ENCODE measurements around the gene HCN3.

Gene HCN3

DNA sequence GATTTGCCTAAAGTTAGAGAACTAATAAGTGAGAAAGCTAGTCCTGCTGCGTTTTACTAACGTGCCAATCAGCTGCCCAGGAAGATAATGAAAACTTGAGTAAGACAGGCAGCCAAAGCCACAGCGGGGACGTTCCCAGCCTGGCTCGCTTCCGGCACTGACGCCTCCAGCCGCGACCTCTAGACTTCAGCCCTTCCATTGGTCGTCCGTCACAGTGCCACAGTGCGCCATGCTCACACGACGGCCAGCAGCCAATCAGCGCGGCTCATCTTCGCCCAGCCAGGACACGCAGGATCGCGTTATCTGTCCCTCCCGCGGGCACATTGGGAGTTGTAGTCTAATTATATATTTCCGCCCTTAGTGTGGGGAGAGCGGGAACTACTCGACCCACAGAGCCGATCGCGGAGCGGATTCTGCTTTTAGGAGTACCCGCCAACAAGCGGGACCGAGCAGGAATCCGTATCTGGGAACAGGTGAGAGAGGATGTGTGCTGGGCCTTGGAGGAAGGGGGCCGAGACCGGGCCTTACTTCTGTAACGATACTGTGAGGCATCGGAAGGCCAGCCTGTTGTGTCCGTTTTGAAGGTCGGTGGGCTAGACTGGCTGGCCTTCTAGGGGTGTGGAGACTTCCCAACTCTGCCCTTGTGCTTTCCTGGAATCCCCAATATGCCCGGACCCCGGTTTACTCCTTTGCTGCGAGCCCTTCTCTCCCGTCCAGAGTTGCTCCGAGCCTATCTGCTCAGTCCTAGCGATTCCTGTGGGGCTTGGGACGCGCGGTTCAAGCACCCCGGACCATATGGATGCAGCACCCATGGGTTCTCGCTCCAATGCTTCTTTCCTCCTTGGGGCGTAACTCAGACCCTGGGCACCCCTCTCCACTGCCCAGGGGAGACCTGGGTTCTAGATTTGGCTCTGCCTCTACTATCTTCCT, 31.5 kb downstream of the HCN3 start, which contains the start of gene FDPS:
FDPS (plus strand) TSS at position 374 of the 930 bp plus-strand sequence. CDS start 924 bp downstream, outside the sequence.
- in situ Hi-C loops (cut with HindIII; ENCODE audit: low sequenced_read_pairs) = no loop called here

DNA sequence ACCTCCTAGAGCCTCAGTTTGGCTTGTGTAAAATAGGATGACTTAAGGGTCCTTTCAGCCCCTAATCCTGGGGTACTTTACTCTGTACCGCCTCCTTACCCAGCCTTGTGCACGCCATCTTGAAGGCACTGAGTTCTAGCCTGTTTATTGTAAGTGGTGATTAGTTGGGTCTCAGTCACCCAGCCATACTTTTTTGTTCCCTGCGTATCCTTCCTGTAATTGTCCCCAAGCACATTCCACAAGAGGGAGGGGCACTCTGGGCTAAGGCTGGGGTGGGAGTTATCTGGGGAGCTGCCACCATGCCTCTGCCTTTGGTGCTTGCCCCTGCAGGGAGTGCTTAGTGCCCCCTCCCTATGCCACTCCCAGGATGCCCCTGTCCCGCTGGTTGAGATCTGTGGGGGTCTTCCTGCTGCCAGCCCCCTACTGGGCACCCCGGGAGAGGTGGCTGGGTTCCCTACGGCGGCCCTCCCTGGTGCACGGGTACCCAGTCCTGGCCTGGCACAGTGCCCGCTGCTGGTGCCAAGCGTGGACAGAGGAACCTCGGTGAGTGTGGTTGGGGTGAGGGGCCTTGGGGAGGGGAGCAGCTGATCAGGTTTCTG, 32.3 kb downstream of the HCN3 start:
- in situ Hi-C loops (cut with HindIII; ENCODE audit: low sequenced_read_pairs) = no loop called here

DNA sequence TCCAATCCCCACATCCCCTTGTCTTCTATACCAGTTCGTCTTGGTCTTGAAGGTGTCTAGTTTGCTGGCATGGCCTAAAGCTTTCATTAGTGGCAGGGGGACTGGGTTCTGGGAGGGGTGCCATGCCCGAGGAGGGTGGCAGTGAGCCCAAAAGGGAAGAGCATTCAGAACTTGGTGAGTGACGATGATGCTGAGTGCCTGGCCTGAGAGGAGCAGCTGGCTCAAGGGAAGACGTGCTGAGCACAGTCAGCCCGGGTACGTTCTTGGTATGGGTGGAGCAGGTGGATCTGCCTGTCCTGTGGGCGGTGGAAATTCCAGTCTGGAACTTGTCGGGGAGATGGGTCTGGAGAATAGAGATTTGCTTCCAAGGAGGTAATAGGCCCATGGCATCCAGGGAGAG, 36.0 kb downstream of the HCN3 start:
- in situ Hi-C loops (cut with HindIII; ENCODE audit: low sequenced_read_pairs) = no loop called here

DNA sequence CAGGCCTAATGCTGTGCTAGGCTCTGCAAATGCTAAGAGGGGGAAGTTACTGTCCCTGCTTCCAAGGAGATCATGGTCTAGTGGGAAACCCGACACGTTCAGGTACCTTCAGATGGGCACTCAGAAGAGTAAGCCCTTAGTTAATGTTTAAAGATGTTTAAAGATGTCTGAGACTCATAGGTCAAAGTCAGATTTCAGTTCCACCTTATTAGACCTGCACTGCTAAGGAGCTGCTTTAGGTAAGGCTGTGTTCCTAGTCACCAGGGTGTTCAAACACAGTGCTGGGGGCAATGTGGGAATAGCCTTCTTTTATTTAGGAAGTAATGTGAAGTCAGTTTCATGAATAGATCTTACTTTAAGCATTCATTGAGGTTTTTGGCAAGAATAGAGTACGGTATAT, 39.7 kb downstream of the HCN3 start:
- in situ Hi-C loops (cut with HindIII; ENCODE audit: low sequenced_read_pairs) = no loop called here

DNA sequence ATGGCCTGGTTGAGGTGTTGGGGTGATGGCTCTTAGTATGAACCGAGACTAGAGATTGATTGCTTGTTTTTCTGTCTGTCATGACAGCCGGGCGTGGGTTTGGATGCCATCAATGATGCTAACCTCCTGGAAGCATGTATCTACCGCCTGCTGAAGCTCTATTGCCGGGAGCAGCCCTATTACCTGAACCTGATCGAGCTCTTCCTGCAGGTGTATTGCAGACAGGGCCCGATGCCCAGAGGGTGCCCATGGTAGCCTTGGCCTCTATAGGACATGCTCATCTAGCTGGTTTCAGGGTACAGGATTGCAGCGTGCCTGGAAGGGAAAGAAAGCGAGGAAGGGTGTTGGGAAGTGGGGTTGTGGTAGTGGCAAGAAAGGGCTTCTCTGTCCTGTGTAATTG, 40.8 kb downstream of the HCN3 start:
- in situ Hi-C loops (cut with HindIII; ENCODE audit: low sequenced_read_pairs) = no loop called here

DNA sequence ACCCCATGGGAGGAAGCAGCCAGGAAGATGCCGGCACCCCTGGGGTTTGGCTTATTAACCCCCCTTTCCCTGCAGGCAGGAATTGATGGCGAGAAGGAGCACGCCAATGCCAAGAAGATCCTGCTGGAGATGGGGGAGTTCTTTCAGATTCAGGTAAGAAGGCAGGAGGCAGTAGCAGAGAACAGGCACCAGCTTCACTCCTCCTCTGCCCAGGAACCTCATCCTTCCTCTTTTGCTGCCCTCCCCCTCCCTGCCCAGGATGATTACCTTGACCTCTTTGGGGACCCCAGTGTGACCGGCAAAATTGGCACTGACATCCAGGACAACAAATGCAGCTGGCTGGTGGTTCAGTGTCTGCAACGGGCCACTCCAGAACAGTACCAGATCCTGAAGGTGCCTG, 42.3 kb downstream of the HCN3 start:
- in situ Hi-C loops (cut with HindIII; ENCODE audit: low sequenced_read_pairs) = no loop called here

DNA sequence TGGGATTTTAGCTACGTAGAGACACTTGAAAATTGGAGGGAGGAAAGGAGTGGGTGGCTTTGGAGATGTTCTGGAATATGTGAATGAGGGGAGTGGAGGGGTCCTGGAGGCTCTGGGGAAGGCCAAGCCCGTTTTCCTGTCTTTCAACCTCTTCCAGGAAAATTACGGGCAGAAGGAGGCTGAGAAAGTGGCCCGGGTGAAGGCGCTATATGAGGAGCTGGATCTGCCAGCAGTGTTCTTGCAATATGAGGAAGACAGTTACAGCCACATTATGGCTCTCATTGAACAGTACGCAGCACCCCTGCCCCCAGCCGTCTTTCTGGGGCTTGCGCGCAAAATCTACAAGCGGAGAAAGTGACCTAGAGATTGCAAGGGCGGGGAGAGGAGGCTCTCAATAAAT, 43.0 kb downstream of the HCN3 start:
- in situ Hi-C loops (cut with HindIII; ENCODE audit: low sequenced_read_pairs) = no loop called here

DNA sequence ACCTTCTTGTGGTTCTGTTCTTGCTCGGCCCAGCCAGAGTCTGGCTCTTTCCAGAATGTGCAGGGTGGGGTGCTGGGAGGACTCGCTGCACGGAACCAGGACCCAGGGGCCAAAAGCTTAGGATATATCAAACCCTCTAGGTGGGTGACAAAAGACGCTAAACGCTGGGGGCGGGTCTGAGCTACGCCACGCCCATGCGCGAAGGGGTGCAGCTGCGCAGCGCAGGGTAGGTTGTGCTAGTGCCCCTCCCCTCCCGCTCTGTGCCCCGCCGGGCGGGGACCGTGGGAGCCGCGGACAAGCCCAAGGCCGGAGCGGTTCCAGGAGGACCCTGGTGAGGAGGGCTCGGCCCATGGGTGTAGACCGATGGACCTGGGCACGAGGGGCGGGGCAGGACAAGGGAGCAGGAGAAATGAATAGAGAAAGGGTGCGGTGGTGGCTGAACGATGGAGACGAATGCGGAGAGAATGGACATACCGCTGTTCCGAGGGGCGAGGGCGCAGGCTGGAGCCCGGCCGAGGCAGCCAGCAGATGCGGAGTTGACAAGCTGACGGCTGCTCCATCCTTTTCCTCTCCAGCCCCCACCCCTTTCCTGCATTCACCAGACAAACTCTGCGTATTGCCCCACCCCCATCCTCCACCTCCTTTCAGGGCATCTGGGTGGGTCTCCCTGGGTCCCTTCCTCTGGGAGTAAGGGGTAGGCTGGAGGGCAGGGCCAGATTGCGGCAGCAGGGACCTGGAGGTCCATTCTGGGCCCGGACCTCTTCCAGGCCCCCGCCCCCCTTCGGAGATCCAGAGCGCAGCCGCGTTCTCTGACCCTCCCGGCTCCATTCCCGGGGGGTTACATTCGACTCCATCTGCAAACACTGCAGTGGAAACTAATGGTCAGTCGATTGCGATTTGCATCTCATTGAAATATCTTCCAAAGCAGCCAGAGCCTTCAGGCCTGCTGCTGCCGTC, 43.7 kb downstream of the HCN3 start, which contains the start of gene RUSC1:
RUSC1 (plus strand) TSS at position 234 of the 957 bp plus-strand sequence. CDS start 880 bp downstream, outside the sequence.
- in situ Hi-C loops (cut with HindIII; ENCODE audit: low sequenced_read_pairs) = no loop called here

DNA sequence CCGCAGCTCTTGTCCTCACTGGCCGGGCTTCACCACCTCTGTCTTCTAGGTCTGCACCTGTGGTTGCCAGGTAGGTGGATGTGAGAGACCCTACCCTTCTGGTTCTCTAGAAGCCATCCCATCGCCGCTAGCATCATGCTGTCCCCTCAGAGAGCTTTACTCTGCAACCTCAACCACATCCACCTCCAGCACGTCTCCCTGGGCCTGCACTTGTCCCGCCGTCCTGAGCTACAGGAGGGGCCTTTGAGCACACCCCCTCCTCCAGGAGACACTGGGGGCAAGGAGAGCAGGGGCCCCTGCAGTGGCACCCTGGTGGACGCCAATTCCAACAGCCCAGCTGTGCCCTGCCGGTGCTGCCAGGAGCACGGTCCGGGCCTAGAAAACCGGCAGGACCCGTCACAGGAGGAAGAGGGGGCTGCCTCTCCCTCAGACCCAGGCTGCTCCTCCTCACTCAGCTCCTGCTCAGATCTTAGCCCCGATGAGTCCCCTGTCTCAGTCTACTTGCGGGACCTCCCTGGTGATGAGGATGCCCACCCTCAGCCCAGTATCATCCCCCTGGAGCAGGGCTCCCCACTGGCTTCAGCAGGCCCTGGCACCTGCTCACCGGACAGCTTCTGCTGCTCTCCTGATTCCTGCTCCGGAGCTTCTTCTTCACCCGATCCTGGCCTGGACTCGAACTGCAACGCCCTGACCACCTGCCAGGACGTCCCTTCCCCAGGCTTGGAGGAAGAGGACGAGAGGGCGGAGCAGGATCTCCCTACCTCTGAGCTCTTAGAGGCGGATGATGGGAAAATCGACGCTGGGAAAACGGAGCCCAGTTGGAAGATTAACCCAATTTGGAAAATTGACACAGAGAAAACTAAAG, 44.6 kb downstream of the HCN3 start:
- in situ Hi-C loops (cut with HindIII; ENCODE audit: low sequenced_read_pairs) = no loop called here

DNA sequence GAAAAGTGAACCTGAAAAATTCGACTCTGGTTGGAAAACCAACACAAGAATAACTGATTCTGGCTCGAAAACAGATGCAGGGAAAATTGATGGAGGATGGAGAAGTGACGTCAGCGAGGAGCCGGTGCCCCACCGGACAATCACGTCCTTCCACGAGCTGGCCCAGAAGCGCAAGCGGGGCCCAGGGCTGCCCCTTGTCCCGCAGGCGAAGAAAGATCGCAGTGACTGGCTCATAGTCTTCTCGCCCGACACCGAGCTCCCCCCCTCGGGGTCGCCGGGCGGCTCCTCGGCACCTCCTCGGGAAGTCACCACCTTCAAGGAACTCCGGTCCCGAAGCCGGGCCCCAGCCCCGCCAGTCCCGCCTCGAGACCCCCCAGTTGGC, 45.3 kb downstream of the HCN3 start:
- in situ Hi-C loops (cut with HindIII; ENCODE audit: low sequenced_read_pairs) = no loop called here

DNA sequence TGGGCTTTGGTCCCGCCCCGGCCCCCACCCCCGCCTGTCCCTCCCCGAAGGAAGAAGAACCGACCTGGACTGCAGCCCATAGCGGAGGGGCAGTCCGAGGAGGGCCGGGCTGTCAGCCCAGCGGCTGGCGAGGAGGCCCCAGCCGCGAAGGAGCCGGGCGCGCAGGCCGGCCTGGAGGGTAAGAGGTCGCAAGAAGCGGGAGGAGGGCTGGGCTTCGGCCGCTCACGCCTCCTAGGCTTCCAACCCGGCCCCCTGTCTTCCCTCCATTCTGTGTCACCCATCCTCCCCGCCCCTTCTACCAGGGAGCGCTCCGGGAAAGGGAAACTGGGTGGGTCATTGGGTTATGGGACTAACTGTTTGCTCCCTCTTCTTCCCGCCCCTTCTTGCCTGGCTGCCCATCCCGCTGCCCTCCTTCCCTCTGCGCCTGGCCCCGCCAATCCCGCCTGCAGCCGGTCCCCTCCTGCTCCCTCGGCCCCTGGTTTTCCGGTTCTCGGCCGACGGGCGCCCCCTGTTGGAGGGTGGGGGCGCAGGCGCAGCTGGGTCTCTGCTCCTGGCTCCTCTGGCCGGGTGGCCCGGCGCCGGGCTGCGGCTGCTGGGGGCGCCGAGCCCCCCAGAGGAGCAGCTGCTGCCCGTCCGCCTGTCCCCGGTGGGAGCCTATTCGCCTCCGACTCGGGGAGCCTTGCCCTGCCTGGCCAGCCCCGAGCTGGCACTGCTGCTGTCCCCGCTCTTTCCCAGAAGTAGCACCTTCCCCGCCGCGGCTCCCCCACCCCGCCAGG, 45.9 kb downstream of the HCN3 start:
- in situ Hi-C loops (cut with HindIII; ENCODE audit: low sequenced_read_pairs) = no loop called here

DNA sequence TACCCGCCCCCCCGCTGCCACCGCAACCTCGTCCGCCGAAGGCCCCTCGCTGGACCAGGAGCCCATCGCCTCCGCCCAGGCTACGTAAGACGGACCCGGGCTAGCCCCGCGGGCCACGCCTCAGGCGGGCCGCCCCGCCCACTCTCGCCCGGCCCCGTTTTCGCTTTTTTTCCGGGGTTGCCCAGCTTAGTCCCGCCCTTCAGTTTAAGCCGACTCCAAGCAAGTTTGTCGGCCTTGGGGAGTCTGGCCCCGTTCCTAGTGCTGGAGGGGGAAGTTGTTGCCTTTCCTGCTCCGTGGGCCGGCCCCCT, 46.4 kb downstream of the HCN3 start:
- in situ Hi-C loops (cut with HindIII; ENCODE audit: low sequenced_read_pairs) = no loop called here

DNA sequence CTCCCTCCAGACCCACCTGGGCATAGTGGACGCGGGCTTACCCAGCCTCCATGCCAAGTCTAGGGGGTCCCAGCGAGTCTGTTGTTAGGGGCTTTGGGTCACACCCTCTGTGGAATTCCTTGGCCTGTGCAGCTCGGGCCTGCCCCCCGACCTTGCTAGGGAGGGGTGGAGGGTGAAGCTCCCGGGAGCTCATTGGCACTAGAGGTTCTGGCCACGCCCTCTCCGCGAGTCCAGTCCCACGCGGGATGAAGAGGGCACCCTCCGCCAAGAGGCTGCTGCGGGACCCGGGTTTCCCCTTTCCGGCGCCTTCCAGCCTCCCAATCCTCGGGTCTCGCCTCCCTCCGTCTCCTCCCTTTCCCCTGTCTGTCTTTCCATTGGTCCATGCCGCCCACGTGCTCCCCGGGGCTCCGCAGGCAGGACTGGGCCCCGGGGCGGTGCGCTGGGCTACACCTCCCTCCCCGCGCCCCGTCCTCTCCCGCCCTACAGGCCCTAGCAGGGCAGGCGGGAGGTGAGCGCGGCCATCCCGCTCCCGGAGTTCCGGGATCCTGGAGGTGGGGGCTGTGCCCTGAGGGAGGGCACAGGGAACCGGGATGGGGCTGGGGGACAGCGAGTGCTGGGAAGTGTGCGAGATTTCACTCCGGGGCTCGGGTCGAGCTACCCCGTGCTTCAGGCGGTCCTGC, 46.9 kb downstream of the HCN3 start:
- in situ Hi-C loops (cut with HindIII; ENCODE audit: low sequenced_read_pairs) = no loop called here

DNA sequence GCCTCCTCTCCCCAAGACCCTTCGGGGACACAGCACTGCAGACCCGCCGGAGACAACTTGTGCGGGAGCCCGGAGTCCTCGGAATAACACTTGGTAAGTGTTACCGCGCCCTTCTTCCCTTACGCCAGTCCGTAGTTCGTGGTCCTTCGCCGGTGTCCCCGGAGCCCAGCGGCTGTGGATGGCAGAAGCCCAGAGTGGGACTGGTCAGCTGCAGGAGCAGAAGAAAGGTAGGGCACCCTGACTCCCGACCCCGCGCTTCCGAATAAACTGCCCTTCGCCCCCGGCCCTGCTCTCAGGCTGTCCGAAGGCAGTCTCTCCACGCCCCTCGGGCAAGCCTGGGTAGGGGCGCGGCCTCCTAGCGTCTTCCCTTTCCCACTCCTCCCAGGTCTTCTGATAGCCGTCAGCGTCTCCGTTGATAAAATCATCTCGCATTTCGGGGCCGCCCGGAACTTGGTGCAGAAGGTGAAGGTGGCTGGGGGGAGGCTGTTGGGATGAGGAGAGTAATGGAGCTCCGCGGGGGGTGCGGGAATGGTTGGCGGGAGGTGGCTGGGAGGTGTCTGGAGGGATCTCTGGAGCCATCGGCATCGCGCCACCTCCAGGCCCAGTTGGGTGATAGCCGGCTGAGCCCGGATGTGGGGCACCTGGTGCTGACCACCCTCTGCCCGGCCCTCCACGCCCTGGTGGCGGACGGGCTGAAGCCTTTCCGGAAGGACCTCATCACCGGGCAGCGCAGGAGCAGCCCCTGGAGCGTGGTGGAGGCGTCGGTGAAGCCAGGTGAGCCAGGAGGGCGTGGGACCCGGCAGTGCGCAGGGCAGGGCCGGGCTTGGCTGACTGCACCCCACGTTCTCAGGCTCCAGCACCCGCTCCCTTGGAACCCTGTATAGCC, 47.7 kb downstream of the HCN3 start:
- in situ Hi-C loops (cut with HindIII; ENCODE audit: low sequenced_read_pairs) = no loop called here

DNA sequence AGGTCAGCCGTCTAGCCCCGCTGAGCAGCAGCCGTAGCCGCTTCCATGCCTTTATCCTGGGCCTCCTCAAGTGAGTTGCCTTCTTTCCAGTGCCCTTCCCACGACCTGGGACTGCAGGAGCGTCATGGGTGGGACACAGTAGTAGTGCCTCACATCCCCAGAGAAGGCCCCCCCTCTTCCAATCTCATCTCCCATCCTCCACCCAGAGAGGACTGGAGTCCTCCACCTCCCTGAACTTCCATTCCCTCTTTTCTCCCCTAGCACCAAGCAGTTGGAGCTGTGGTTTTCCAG, 48.3 kb downstream of the HCN3 start:
- in situ Hi-C loops (cut with HindIII; ENCODE audit: low sequenced_read_pairs) = no loop called here

DNA sequence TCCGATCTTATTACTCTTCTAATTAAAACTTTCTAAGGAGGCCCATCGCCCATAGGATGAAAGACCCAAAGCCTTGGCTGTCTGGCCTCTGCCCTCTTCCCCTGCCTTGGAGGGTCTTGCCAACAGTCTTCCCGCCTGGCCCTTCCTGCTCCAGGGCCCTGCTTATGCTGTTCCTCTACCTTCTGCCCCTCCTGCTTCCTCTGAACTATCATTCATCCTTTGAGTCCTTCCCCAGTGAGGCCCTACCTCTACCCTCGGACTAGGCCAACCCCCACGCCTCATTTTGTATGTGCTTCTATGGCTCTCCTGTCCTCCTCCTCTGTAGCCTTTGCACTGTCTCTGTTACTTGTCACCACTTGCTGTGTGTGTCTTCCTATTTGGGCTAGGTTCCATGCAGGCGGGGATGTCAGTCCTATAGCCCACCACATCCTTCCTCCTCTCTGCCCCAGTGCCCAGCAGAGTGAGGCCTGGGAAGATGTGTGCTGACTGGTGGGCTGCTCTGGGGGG, 48.8 kb downstream of the HCN3 start:
- in situ Hi-C loops (cut with HindIII; ENCODE audit: low sequenced_read_pairs) = no loop called here

DNA sequence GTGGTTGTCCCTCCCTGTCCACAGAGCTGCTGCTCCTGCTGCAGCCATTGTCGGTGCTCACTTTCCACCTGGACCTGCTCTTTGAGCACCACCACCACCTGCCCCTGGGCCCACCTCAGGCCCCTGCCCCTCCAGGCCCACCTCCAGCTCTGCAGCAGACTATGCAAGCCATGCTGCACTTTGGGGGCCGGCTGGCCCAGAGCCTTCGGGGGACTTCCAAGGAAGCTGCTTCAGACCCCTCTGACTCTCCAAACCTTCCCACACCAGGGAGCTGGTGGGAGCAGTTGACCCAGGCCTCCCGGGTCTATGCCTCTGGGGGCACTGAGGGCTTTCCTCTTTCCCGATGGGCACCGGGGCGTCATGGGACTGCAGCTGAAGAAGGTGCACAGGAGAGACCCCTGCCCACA, 49.4 kb downstream of the HCN3 start:
- in situ Hi-C loops (cut with HindIII; ENCODE audit: low sequenced_read_pairs) = no loop called here

DNA sequence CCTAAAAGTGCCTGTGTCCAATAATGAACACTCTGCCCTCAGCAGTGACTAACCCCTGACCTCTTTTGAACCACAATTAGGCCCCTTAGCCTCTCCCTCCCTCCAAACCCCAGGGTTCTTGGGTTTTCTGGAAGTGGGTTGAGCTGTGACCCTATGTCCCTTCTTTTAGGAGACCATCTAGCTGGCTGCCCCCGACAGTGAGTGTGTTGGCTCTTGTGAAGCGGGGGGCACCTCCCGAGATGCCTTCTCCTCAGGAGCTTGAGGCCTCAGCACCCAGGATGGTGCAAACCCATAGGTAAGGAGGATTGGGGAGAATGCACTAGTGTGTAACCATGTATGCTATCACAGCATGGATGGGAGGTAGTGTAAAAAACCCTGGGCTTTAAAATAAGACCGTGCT, 50.7 kb downstream of the HCN3 start:
- in situ Hi-C loops (cut with HindIII; ENCODE audit: low sequenced_read_pairs) = no loop called here

Measured in DLD1 (cell line).